NCI-H2107 treated with DMSO at 0.1 percent for 48 hours (cell line): ENCODE results near the gene ACVRL1.

Experiments
- DNase-seq: peaks from one replicate; lab custom pipeline; 2025; ENCODE audit not compliant: unreplicated experiment; lab: John Stamatoyannopoulos, UW

ACVRL1 gene

GRCh38 chr12:51938726-51939125, 31.4 kb downstream of the ACVRL1 start:
- DNase-seq = no peak

GRCh38 chr12:51941011-51941581, 33.8 kb downstream of the ACVRL1 start:
- DNase-seq = peak; percentile 82

- DNase-seq = no peak
Observed at GRCh38 chr12:51941604-51942003, 34.3 kb downstream of the ACVRL1 start.

GRCh38 chr12:51942056-51942455, 34.8 kb downstream of the ACVRL1 start:
- DNase-seq = no peak

GRCh38 chr12:51942501-51943000, 35.2 kb downstream of the ACVRL1 start:
- no peak for DNase-seq

GRCh38 chr12:51943346-51943745, 36.0 kb downstream of the ACVRL1 start:
- DNase-seq = no peak

GRCh38 chr12:51944608-51945233, 37.4 kb downstream of the ACVRL1 start:
- no peak for DNase-seq

GRCh38 chr12:51947246-51947996, 40.1 kb downstream of the ACVRL1 start:
- no peak for DNase-seq

GRCh38 chr12:51948066-51948465, 40.8 kb downstream of the ACVRL1 start:
- DNase-seq = no peak

GRCh38 chr12:51949342-51950030, 42.2 kb downstream of the ACVRL1 start:
- DNase-seq = no peak

- no peak for DNase-seq
Observed at GRCh38 chr12:51950682-51951198, 43.4 kb downstream of the ACVRL1 start.

- DNase-seq = peak; percentile 88
Observed at GRCh38 chr12:51951199-51951842, 44.0 kb downstream of the ACVRL1 start, which contains the start of gene ACVR1B. TSS of gene ACVR1B (plus strand) at chr12:51951699. CDS start at chr12:51951744, 45 bp downstream.

- DNase-seq = no peak
Observed at GRCh38 chr12:51951843-51952722, 44.8 kb downstream of the ACVRL1 start.

- DNase-seq = peak; percentile 48
Observed at GRCh38 chr12:51953089-51953488, 45.8 kb downstream of the ACVRL1 start.

- DNase-seq = no peak
Observed at GRCh38 chr12:51953864-51954263, 46.6 kb downstream of the ACVRL1 start.

- DNase-seq = no peak
Observed at GRCh38 chr12:51954561-51955361, 47.5 kb downstream of the ACVRL1 start.

GRCh38 chr12:51955702-51956101, 48.4 kb downstream of the ACVRL1 start:
- no peak for DNase-seq

GRCh38 chr12:51958542-51958941, 51.2 kb downstream of the ACVRL1 start:
- no peak for DNase-seq

- no peak for DNase-seq
Observed at GRCh38 chr12:51959211-51959610, 51.9 kb downstream of the ACVRL1 start.
